Sigmoid colon (tissue), 4 donors: ENCODE data around the gene CFAP53.
A peak's percentile ranks its signal among the peaks of the same experiment; 100 is the strongest.

Source experiments
- POLR2A ChIP-seq, 2 donors: fragments of 450-650 bp; IDR thresholded peaks; one replicate each; pipeline ENCODE4 v1.6.1; 2016; ENCODE audit warnings: antibody characterized with exemption in 2 of 2, mild to moderate bottlenecking in 2 of 2, moderate library complexity in 2 of 2
- POLR2AphosphoS5 ChIP-seq, 4 donors: sonication (generic); formaldehyde crosslinking; IDR thresholded peaks; one replicate each; pipeline ENCODE4 v1.6.1; 2017; ENCODE audit warnings: antibody characterized with exemption in 4 of 4

GRCh38 chr18:50307738-50308470, 41.6 kb upstream of the CFAP53 start:
- no peak for TF ChIP-seq POLR2A (IDR thresholded peaks at IDR 0.05)
- peak in 3 of 4 donors; percentile 29 to 49 (median 31) for TF ChIP-seq POLR2AphosphoS5 (IDR thresholded peaks at IDR 0.05)
